Measurements from ENCODE around the gene SAP130. TPM values are rescaled to one million over a fixed set of nuclear protein-coding genes. Genes with fewer than 3 reads are reported as not detected.

The SAP130 gene
- total and polyA plus RNA-seq, 7 donors: 6.3 to 14.3 (median 10.5) TPM

DNA sequence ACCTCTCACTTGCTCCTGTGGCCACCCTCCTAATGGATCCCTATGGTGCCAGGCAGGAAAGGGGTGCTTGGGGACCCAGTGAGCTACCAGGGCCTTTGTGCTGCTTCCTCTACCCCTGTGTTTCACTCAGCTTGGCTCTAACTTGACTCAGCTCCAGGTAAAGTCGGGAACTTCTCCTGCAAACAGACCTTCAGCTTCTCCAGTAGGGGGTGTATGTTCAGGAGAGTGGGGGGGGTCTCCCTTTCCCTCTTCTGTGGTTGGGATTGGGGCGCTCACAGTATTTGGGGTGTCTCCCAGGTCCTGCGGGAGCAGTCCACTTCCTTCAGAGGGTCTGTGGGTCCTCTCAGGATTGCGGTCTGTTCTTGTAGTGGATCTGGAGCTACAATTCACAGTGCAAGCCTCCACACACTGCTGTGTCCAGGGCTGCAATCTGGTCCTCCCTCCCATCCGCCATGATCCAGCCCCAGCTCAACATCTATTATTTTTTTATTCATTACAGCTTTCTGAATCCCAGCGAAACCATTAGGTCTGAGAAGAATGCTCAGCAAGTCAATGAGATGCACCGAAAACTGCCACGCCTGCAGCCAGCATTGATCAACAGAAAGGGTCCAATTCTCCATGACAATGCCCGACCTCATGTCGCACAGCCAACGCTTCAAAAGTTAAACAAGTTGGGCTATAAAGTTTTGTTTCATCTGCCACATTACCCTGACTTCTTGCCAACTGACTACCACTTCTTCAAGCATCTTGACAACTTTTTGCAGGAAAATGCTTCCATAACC, 26.4 kb upstream of the SAP130 start:
- DNase-seq: no peak
- H3K4me3 ChIP-seq: no peak overlapping the region
- 86 to 91% (median 88%) methylated on average over 11 of the region's 11 CpGs for WGBS, 3 donors

DNA sequence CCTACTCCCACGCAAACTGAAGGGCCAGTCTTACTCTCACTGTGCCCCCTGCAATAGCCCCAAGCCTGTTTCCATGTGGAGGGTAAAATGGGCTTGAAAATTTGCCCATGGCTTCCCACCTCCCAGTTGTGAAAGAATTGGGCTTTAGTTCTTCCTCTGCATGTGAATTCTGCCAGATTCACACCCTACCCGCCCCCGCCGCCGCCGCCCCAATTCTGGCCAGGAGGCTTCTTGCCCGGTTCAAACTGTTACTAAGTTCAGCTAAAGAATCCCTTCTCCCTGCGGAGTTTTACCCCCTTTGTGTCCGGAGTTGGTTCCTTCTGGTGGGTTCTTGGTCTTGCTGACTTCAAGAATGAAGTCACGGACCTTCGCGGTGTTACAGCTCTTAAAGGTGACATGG, 25.5 kb upstream of the SAP130 start:
- H3K27me3 ChIP-seq (ENCODE audit: insufficient read depth in 3 of 3, low read length in 2 of 3): peaks cover 0 to 4% (median 0%) of the 10 kb centered on the region in 3 donors
- 86 to 94% (median 92%) methylated on average over 12 of the region's 12 CpGs for WGBS, 3 donors
- H3K4me3 ChIP-seq: no peak overlapping the region
- no peaks in the 10 kb centered on the region for H3K36me3 ChIP-seq (ENCODE audit: insufficient read depth in 1 of 2, low read depth in 1 of 2)
- peaks cover 4% of the 10 kb centered on the region for H3K9me3 ChIP-seq
- TF ChIP-seq, protein P1, sequence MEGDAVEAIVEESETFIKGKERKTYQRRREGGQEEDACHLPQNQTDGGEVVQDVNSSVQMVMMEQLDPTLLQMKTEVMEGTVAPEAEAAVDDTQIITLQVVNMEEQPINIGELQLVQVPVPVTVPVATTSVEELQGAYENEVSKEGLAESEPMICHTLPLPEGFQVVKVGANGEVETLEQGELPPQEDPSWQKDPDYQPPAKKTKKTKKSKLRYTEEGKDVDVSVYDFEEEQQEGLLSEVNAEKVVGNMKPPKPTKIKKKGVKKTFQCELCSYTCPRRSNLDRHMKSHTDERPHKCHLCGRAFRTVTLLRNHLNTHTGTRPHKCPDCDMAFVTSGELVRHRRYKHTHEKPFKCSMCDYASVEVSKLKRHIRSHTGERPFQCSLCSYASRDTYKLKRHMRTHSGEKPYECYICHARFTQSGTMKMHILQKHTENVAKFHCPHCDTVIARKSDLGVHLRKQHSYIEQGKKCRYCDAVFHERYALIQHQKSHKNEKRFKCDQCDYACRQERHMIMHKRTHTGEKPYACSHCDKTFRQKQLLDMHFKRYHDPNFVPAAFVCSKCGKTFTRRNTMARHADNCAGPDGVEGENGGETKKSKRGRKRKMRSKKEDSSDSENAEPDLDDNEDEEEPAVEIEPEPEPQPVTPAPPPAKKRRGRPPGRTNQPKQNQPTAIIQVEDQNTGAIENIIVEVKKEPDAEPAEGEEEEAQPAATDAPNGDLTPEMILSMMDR (IDR thresholded peaks at IDR 0.05): no peak
- DNase-seq: no peak
- intact Hi-C loops (cut with DNase I): no loop called here
- no peak for ATAC-seq
- no peaks in the 10 kb centered on the region for H3K4me1 ChIP-seq
- H3K27ac ChIP-seq: no peak overlapping the region

More for the DNA sequence above, 26.4 kb upstream of the SAP130 start:
- Histone ChIP-seq H3K36me3 (ENCODE audit: insufficient read depth in 1 of 2, low read depth in 1 of 2) (no peaks in the 10 kb centered on the region), H3K27ac (no peak overlapping the region), H3K4me1 (no peaks in the 10 kb centered on the region), H3K27me3 (ENCODE audit: insufficient read depth in 3 of 3, low read length in 2 of 3) (peaks cover 0 to 4% (median 0%) of the 10 kb centered on the region in 3 donors), H3K9me3 (peaks cover 4% of the 10 kb centered on the region)
- no peak for ATAC-seq
- intact Hi-C loops (cut with DNase I): no loop called here
- TF ChIP-seq, protein P1 (IDR thresholded peaks at IDR 0.05): no peak

DNA sequence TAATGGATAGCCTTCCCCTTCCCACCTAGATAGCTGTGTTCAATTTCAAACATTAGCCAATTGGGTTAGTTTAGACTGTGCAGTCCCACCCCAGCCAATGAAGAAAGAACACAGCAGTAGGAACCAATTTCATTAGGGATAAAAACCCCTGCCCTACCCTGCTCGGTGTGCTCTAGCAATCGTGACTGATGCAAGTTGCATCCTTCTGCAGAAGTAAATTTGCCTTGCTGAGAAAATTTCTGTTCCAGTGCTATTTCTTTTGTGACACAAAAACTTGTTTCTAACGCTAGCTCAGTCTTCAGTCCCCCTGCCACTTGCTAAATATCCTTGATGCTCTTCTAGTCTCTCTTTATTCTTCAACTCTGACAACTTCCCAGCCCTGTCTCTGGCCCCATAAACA, 15.2 kb upstream of the SAP130 start:
- no peaks in the 10 kb centered on the region for H3K4me1 ChIP-seq
- ATAC-seq (no peak), DNase-seq (no peak)
- H3K4me3 ChIP-seq: no peak overlapping the region
- no peak overlapping the region for H3K27ac ChIP-seq
- intact Hi-C loops (cut with DNase I): no loop called here
- TF ChIP-seq, protein P1 (IDR thresholded peaks at IDR 0.05): no peak
- H3K9me3 ChIP-seq: peaks cover 6% of the 10 kb centered on the region
- WGBS, 3 donors: 76 to 92% (median 91%) methylated on average over 3 of the region's 3 CpGs
- peaks cover 0 to 4% (median 0%) of the 10 kb centered on the region in 3 donors for H3K27me3 ChIP-seq (ENCODE audit: insufficient read depth in 3 of 3, low read length in 2 of 3)
- no peaks in the 10 kb centered on the region for H3K36me3 ChIP-seq (ENCODE audit: insufficient read depth in 1 of 2, low read depth in 1 of 2)

DNA sequence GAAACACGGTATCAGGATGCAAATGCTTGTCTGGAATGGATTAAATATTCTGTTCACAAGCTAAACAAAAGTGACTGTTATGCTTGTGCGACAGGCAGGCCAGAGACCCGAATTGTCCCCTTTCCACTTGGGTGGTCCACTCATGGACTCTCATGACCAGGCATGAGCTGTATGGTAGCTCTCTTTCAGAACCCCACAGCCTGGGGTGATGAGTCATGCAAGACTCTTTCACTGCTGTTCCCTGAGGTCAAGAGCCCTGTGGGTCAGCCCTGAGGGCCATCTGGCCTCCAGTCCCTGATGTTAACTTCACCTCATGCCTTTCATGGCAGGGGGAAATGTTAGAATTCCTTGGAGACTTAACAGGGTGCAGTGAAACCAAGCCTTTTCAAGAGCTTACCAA, 13.7 kb upstream of the SAP130 start:
- TF ChIP-seq, protein P1 (IDR thresholded peaks at IDR 0.05): no peak
- H3K36me3 ChIP-seq (ENCODE audit: insufficient read depth in 1 of 2, low read depth in 1 of 2): no peaks in the 10 kb centered on the region
- no peaks in the 10 kb centered on the region for H3K4me1 ChIP-seq
- intact Hi-C loops (cut with DNase I): no loop called here
- peaks cover 10% of the 10 kb centered on the region for H3K9me3 ChIP-seq
- 78 to 82% (median 81%) methylated on average over 3 of the region's 3 CpGs for WGBS, 3 donors
- no peak overlapping the region for H3K27ac ChIP-seq
- DNase-seq (no peak), ATAC-seq (no peak)
- H3K27me3 ChIP-seq (ENCODE audit: insufficient read depth in 3 of 3, low read length in 2 of 3): peaks cover 0 to 4% (median 0%) of the 10 kb centered on the region in 3 donors
- no peak overlapping the region for H3K4me3 ChIP-seq
